HepG2 (cell line): ENCODE results near the gene HSPA1A. TPM values are rescaled to one million over a fixed set of nuclear protein-coding genes. Genes with fewer than 3 reads are reported as not detected.

Source experiments
- HOXD1 ChIP-seq: sonication (generic); formaldehyde crosslinking; IDR thresholded peaks from 2 replicates; pipeline ENCODE4 v1.5.0; 2020; ENCODE audit warnings: missing genetic modification reagents
- JUND ChIP-seq: sonication (generic); formaldehyde crosslinking; IDR thresholded peaks from 2 replicates; pipeline ENCODE4 v1.8.0; 2022; ENCODE audit warnings: mild to moderate bottlenecking, missing genetic modification reagents
- KAT8 ChIP-seq: IDR thresholded peaks from 2 replicates; pipeline ENCODE4 v1.6.1; 2016; ENCODE audit warnings: missing genetic modification reagents, missing compliant biosample characterization
- RFXANK ChIP-seq: IDR thresholded peaks from 2 replicates; pipeline ENCODE4 v1.6.1; 2016
- WIZ ChIP-seq: sonication (generic); formaldehyde crosslinking; IDR thresholded peaks from 2 replicates; pipeline ENCODE4 v1.5.1; 2020; ENCODE audit warnings: mild to moderate bottlenecking, missing genetic modification reagents
- ZNF776 ChIP-seq: sonication (generic); formaldehyde crosslinking; IDR thresholded peaks from 2 replicates; pipeline ENCODE4 v1.4.0; 2020; ENCODE audit warnings: mild to moderate bottlenecking, missing genetic modification reagents
- polyA plus RNA-seq, 8 experiments: library from polyadenylated mRNA; depleted of rRNA in 3 of 8; stranded (reverse) in 7 of 8; unstranded in 1 of 8; fragments of >200 nt; fragmentation: Illumina TruSeq in 4 of 8; extraction: Trizol in 4 of 8; gene quantifications; 2 replicates each; pipeline versions ENCODE4 v1.2.1 to v1.2.3, GENCODE V29; 2011 to 2016; ENCODE audit warnings: low read depth in 4 of 8, missing spikeins in 1 of 8, mixed read lengths in 1 of 8; ENCODE audit not compliant: insufficient read depth in 1 of 8
- total RNA-seq, 5 experiments: library from RNA; depleted of rRNA; stranded (reverse); fragments of >200 nt; fragmentation: Illumina TruSeq; extraction: Trizol; gene quantifications; 2 replicates each; pipeline ENCODE4 v1.2.3, GENCODE V29; 2016; ENCODE audit warnings: low read depth in 1 of 5
- TF ChIP-seq, protein P1 (sequence below): sonication (generic); formaldehyde crosslinking; IDR thresholded peaks from 2 replicates; pipeline ENCODE4 v1.5.0; 2020; ENCODE audit warnings: mild to moderate bottlenecking, missing genetic modification reagents
- TF ChIP-seq, protein P2 (sequence below), 2 experiments: IDR thresholded peaks; 2 replicates each; pipeline ENCODE4 v1.6.1; 2011 to 2012; ENCODE audit warnings: low read length in 2 of 2, borderline replicate concordance in 1 of 2, low read depth in 1 of 2, mild to moderate bottlenecking in 1 of 2, moderate library complexity in 1 of 2
- TF ChIP-seq, protein P3 (sequence below): sonication (generic); formaldehyde crosslinking; conservative IDR thresholded peaks from 2 replicates; pipeline ENCODE4 v1.8.0; 2022; ENCODE audit warnings: mild to moderate bottlenecking, moderate library complexity, missing genetic modification reagents

Gene HSPA1A
- total and polyA plus RNA-seq, 2 of the 13 experiments (the other 11 are each of a cell fraction or from before 2014, with no cell fraction given): 44.5 to 85.0 TPM

- TF ChIP-seq, protein P1, sequence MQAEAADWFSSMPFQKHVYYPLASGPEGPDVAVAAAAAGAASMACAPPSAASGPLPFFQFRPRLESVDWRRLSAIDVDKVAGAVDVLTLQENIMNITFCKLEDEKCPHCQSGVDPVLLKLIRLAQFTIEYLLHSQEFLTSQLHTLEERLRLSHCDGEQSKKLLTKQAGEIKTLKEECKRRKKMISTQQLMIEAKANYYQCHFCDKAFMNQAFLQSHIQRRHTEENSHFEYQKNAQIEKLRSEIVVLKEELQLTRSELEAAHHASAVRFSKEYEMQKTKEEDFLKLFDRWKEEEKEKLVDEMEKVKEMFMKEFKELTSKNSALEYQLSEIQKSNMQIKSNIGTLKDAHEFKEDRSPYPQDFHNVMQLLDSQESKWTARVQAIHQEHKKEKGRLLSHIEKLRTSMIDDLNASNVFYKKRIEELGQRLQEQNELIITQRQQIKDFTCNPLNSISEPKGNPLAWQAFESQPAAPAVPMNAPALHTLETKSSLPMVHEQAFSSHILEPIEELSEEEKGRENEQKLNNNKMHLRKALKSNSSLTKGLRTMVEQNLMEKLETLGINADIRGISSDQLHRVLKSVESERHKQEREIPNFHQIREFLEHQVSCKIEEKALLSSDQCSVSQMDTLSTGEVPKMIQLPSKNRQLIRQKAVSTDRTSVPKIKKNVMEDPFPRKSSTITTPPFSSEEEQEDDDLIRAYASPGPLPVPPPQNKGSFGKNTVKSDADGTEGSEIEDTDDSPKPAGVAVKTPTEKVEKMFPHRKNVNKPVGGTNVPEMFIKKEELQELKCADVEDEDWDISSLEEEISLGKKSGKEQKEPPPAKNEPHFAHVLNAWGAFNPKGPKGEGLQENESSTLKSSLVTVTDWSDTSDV (CRISPR knock-in tag): no peak
- TF ChIP-seq JUND (CRISPR knock-in tag) (no peak), ZNF776 (no peak), KAT8 (CRISPR knock-in tag) (no peak), WIZ (no peak), HOXD1 (CRISPR knock-in tag) (no peak), RFXANK (CRISPR knock-in tag) (no peak)
- TF ChIP-seq, protein P2, sequence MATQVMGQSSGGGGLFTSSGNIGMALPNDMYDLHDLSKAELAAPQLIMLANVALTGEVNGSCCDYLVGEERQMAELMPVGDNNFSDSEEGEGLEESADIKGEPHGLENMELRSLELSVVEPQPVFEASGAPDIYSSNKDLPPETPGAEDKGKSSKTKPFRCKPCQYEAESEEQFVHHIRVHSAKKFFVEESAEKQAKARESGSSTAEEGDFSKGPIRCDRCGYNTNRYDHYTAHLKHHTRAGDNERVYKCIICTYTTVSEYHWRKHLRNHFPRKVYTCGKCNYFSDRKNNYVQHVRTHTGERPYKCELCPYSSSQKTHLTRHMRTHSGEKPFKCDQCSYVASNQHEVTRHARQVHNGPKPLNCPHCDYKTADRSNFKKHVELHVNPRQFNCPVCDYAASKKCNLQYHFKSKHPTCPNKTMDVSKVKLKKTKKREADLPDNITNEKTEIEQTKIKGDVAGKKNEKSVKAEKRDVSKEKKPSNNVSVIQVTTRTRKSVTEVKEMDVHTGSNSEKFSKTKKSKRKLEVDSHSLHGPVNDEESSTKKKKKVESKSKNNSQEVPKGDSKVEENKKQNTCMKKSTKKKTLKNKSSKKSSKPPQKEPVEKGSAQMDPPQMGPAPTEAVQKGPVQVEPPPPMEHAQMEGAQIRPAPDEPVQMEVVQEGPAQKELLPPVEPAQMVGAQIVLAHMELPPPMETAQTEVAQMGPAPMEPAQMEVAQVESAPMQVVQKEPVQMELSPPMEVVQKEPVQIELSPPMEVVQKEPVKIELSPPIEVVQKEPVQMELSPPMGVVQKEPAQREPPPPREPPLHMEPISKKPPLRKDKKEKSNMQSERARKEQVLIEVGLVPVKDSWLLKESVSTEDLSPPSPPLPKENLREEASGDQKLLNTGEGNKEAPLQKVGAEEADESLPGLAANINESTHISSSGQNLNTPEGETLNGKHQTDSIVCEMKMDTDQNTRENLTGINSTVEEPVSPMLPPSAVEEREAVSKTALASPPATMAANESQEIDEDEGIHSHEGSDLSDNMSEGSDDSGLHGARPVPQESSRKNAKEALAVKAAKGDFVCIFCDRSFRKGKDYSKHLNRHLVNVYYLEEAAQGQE (IDR thresholded peaks at IDR 0.05; ENCODE audit: borderline replicate concordance in 1 of 2, low read depth in 1 of 2, low read length in 2 of 2): no peak
- TF ChIP-seq, protein P3, sequence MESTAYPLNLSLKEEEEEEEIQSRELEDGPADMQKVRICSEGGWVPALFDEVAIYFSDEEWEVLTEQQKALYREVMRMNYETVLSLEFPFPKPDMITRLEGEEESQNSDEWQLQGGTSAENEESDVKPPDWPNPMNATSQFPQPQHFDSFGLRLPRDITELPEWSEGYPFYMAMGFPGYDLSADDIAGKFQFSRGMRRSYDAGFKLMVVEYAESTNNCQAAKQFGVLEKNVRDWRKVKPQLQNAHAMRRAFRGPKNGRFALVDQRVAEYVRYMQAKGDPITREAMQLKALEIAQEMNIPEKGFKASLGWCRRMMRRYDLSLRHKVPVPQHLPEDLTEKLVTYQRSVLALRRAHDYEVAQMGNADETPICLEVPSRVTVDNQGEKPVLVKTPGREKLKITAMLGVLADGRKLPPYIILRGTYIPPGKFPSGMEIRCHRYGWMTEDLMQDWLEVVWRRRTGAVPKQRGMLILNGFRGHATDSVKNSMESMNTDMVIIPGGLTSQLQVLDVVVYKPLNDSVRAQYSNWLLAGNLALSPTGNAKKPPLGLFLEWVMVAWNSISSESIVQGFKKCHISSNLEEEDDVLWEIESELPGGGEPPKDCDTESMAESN (CRISPR knock-in tag): no peak
- TF ChIP-seq, all 625 proteins: peak for 0
These were observed 18.4 kb upstream of the HSPA1A start (continued) for GRCh38 chr6:31796993-31797385.
